Erythroblast (primary cell): ENCODE measurements around the gene KCTD7.

ENCODE experiments used
- GATA1 ChIP-seq: IDR thresholded peaks from 2 replicates; pipeline ENCODE4 v1.6.1; 2011; ENCODE audit warnings: low read depth, mild to moderate bottlenecking, control low read depth, low read length, moderate library complexity
- POLR2A ChIP-seq: IDR thresholded peaks from 2 replicates; pipeline ENCODE4 v1.6.1; 2011; ENCODE audit warnings: mild to moderate bottlenecking, low read length

- no peak for TF ChIP-seq POLR2A
- no peak for TF ChIP-seq GATA1
Measured at GRCh38 chr7:66602159-66602558, 26.5 kb upstream of the KCTD7 start.
